ENCODE data around the gene PARD3. TPM values are rescaled to one million over a fixed set of nuclear protein-coding genes. Genes with fewer than 3 reads are reported as not detected.

The PARD3 gene
- total RNA-seq, 3 donors from 2014 or later (not counting 1 experiment from before 2014, with no cell fraction given): 0.14 to 0.49 (median 0.38) TPM

- no peak for DNase-seq
- Histone ChIP-seq H3K9me3 (ENCODE audit: control insufficient read depth, insufficient read depth, low read length) (no peaks in the 10 kb centered on the region), H3K4me3 (ENCODE audit: low read length) (no peak overlapping the region), H3K27ac (ENCODE audit: low read length) (no peak overlapping the region), H3K27me3 (ENCODE audit: control insufficient read depth, insufficient read depth, low read length) (no peaks in the 10 kb centered on the region), H3K4me1 (ENCODE audit: control insufficient read depth, insufficient read depth, low read length) (no peaks in the 10 kb centered on the region), H3K36me3 (ENCODE audit: control insufficient read depth, insufficient read depth, low read length) (no peaks in the 10 kb centered on the region)
- H3K27ac Mint-ChIP-seq: no peak overlapping the region
- peaks cover 0 to 7% of the 10 kb centered on the region in 2 donors for H3K27me3 Mint-ChIP-seq (ENCODE audit: low read depth in 2 of 2)
- TF ChIP-seq CTCF (IDR thresholded peaks at IDR 0.05): no peak
- ATAC-seq: no peak
- H3K9me3 Mint-ChIP-seq: no peaks in the 10 kb centered on the region
- H3K4me1 Mint-ChIP-seq: no peaks in the 10 kb centered on the region
- no peaks in the 10 kb centered on the region for H3K36me3 Mint-ChIP-seq
- intact Hi-C loops (cut with micrococcal nuclease): no loop called here
- 100% methylated on average over 1 of the region's 3 CpGs for WGBS (ENCODE audit: insufficient coverage)
- H3K4me3 Mint-ChIP-seq: no peak overlapping the region
Measured at GRCh38 chr10:34420273-34420672, 394.8 kb downstream of the PARD3 start.

GRCh38 chr10:34415039-34415438, 400.1 kb downstream of the PARD3 start:
- no peaks in the 10 kb centered on the region for H3K9me3 ChIP-seq (ENCODE audit: control insufficient read depth, insufficient read depth, low read length)
- no CpG with 5 or more reads among the region's 4 CpGs for WGBS (ENCODE audit: insufficient coverage)
- no peak for ATAC-seq
- H3K4me3 ChIP-seq (ENCODE audit: low read length): no peak overlapping the region
- H3K9me3 Mint-ChIP-seq: no peaks in the 10 kb centered on the region
- H3K36me3 ChIP-seq (ENCODE audit: control insufficient read depth, insufficient read depth, low read length): no peaks in the 10 kb centered on the region
- H3K4me1 ChIP-seq (ENCODE audit: control insufficient read depth, insufficient read depth, low read length): no peaks in the 10 kb centered on the region
- H3K27ac Mint-ChIP-seq: no peak overlapping the region
- H3K27me3 Mint-ChIP-seq (ENCODE audit: low read depth in 2 of 2): peaks cover 0 to 7% of the 10 kb centered on the region in 2 donors
- no peaks in the 10 kb centered on the region for H3K27me3 ChIP-seq (ENCODE audit: control insufficient read depth, insufficient read depth, low read length)
- intact Hi-C loops (cut with micrococcal nuclease): no loop called here
- no peaks in the 10 kb centered on the region for H3K36me3 Mint-ChIP-seq
- H3K4me1 Mint-ChIP-seq: no peaks in the 10 kb centered on the region
- no peak overlapping the region for H3K4me3 Mint-ChIP-seq
- H3K27ac ChIP-seq (ENCODE audit: low read length): no peak overlapping the region
- DNase-seq: no peak
- no peak for TF ChIP-seq CTCF (IDR thresholded peaks at IDR 0.05)

- H3K27ac Mint-ChIP-seq: no peak overlapping the region
- TF ChIP-seq CTCF (IDR thresholded peaks at IDR 0.05): no peak
- intact Hi-C loops (cut with micrococcal nuclease): no loop called here
- Histone ChIP-seq H3K4me3 (ENCODE audit: low read length) (no peak overlapping the region), H3K36me3 (ENCODE audit: control insufficient read depth, insufficient read depth, low read length) (no peaks in the 10 kb centered on the region), H3K27ac (ENCODE audit: low read length) (no peak overlapping the region), H3K9me3 (ENCODE audit: control insufficient read depth, insufficient read depth, low read length) (no peaks in the 10 kb centered on the region), H3K27me3 (ENCODE audit: control insufficient read depth, insufficient read depth, low read length) (no peaks in the 10 kb centered on the region), H3K4me1 (ENCODE audit: control insufficient read depth, insufficient read depth, low read length) (no peaks in the 10 kb centered on the region)
- peaks cover 0 to 8% of the 10 kb centered on the region in 2 donors for H3K27me3 Mint-ChIP-seq (ENCODE audit: low read depth in 2 of 2)
- H3K36me3 Mint-ChIP-seq: no peaks in the 10 kb centered on the region
- no peaks in the 10 kb centered on the region for H3K9me3 Mint-ChIP-seq
- no peaks in the 10 kb centered on the region for H3K4me1 Mint-ChIP-seq
- H3K4me3 Mint-ChIP-seq: no peak overlapping the region
- DNase-seq (no peak), ATAC-seq (no peak)
- 85% methylated on average over 10 of the region's 11 CpGs for WGBS (ENCODE audit: insufficient coverage)
Measured at GRCh38 chr10:34413756-34414587, 401.1 kb downstream of the PARD3 start.

GRCh38 chr10:34413214-34413613, 401.9 kb downstream of the PARD3 start:
- H3K4me3 ChIP-seq (ENCODE audit: low read length): no peak overlapping the region
- Mint-ChIP-seq H3K4me1 (no peaks in the 10 kb centered on the region), H3K4me3 (no peak overlapping the region), H3K27ac (no peak overlapping the region), H3K36me3 (no peaks in the 10 kb centered on the region), H3K27me3 (ENCODE audit: low read depth in 2 of 2) (peaks cover 0 to 10% of the 10 kb centered on the region in 2 donors), H3K9me3 (no peaks in the 10 kb centered on the region)
- TF ChIP-seq CTCF (IDR thresholded peaks at IDR 0.05): no peak
- DNase-seq: no peak
- no peak for ATAC-seq
- H3K4me1 ChIP-seq (ENCODE audit: control insufficient read depth, insufficient read depth, low read length): no peaks in the 10 kb centered on the region
- intact Hi-C loops (cut with micrococcal nuclease): no loop called here
- WGBS (ENCODE audit: insufficient coverage): 98% methylated on average over 2 of the region's 3 CpGs
- H3K27ac ChIP-seq (ENCODE audit: low read length): no peak overlapping the region
- H3K27me3 ChIP-seq (ENCODE audit: control insufficient read depth, insufficient read depth, low read length): no peaks in the 10 kb centered on the region
- no peaks in the 10 kb centered on the region for H3K9me3 ChIP-seq (ENCODE audit: control insufficient read depth, insufficient read depth, low read length)
- H3K36me3 ChIP-seq (ENCODE audit: control insufficient read depth, insufficient read depth, low read length): no peaks in the 10 kb centered on the region
